GM12891 (cell line): Measurements from ENCODE around the gene TRIM33.

Source experiments
- POLR2A ChIP-seq: IDR thresholded peaks from 2 replicates; pipeline ENCODE4 v1.6.1; 2011; ENCODE audit warnings: low read depth, low read length, control low read depth
- POLR2AphosphoS5 ChIP-seq: IDR thresholded peaks from 2 replicates; pipeline ENCODE4 v1.6.1; 2011; ENCODE audit warnings: low read depth, low read length, control low read depth

GRCh38 chr1:114517348-114517747 is 6.3 kb upstream of the TRIM33 start:
- no peak for TF ChIP-seq POLR2A
- TF ChIP-seq POLR2AphosphoS5, result no peak
